Glomerular visceral epithelial cell (primary cell): ENCODE measurements around the gene AWAT1.
"Not testable (repeated sequence)": the region's sequence is repeated elsewhere in the genome, so short reads cannot be mapped to it uniquely, and the experiment has no call there.

Experiments used
- DNase-seq: peaks from one replicate; pipeline ENCODE4 v3.0.0-alpha.2; 2016; ENCODE audit errors: extremely low spot score

Gene AWAT1

GRCh38 chrX:70234355-70234754, at the start of gene AWAT1:
Gene AWAT1 (plus strand): TSS chrX:70234655. CDS start chrX:70234696, 41 bp downstream.
- DNase-seq = no peak

- no peak for DNase-seq
Measured at GRCh38 chrX:70190225-70190624, 44.2 kb upstream of the AWAT1 start.

GRCh38 chrX:70196961-70197720, 37.3 kb upstream of the AWAT1 start:
- peak; percentile 61 for DNase-seq

- peak; percentile 47 for DNase-seq
Measured at GRCh38 chrX:70201732-70202131, 32.7 kb upstream of the AWAT1 start.

- DNase-seq = no peak
Measured at GRCh38 chrX:70208479-70208878, 26.0 kb upstream of the AWAT1 start.

GRCh38 chrX:70209570-70209969, 24.9 kb upstream of the AWAT1 start:
- DNase-seq = not testable (repeated sequence)

GRCh38 chrX:70219938-70220764, 14.3 kb upstream of the AWAT1 start:
- DNase-seq = peak; percentile 72

GRCh38 chrX:70226048-70226447, 8.4 kb upstream of the AWAT1 start:
- DNase-seq = no peak

GRCh38 chrX:70226687-70227086, 7.8 kb upstream of the AWAT1 start:
- no peak for DNase-seq

GRCh38 chrX:70231666-70232065, 2.8 kb upstream of the AWAT1 start:
- DNase-seq = no peak

- DNase-seq = no peak
Measured at GRCh38 chrX:70240751-70241150, 6.3 kb downstream of the AWAT1 start.

GRCh38 chrX:70241501-70241900, 7.0 kb downstream of the AWAT1 start:
- no peak for DNase-seq

GRCh38 chrX:70243601-70244000, 9.1 kb downstream of the AWAT1 start:
- not testable (repeated sequence) for DNase-seq

GRCh38 chrX:70244881-70245280, 10.4 kb downstream of the AWAT1 start:
- DNase-seq = no peak

GRCh38 chrX:70247252-70247651, 12.8 kb downstream of the AWAT1 start:
- no peak for DNase-seq

- no peak for DNase-seq
Measured at GRCh38 chrX:70252491-70252890, 18.0 kb downstream of the AWAT1 start.

GRCh38 chrX:70253377-70254062, 19.1 kb downstream of the AWAT1 start:
- peak; percentile 51 for DNase-seq

GRCh38 chrX:70254063-70254400, 19.6 kb downstream of the AWAT1 start:
- DNase-seq = peak; percentile 43

- no peak for DNase-seq
Measured at GRCh38 chrX:70254909-70255308, 20.5 kb downstream of the AWAT1 start.

GRCh38 chrX:70255452-70255851, 21.0 kb downstream of the AWAT1 start:
- no peak for DNase-seq

- no peak for DNase-seq
Measured at GRCh38 chrX:70257423-70258288, 23.2 kb downstream of the AWAT1 start.

- DNase-seq = no peak
Measured at GRCh38 chrX:70260104-70260503, 25.6 kb downstream of the AWAT1 start, which contains the start of gene P2RY4. Gene P2RY4 (minus strand): TSS chrX:70260204. CDS start chrX:70259624, 580 bp downstream.
